Measurements from ENCODE around the gene ACOT6. TPM values are rescaled to one million over a fixed set of nuclear protein-coding genes. Genes with fewer than 3 reads are reported as not detected.
"Not testable (repeated sequence)": the region's sequence is repeated elsewhere in the genome, so short reads cannot be mapped to it uniquely, and the experiment has no call there.

The ACOT6 gene
- not detected in 2 replicates for total RNA-seq (2021)
- Bru-seq, nascent RNA = not detected
- BruChase-seq, experiment 1, labeled RNA remaining after a 2-hour chase = not detected
- not detected for BruChase-seq, experiment 2, labeled RNA remaining after a 6-hour chase
- long read RNA-seq = 0 reads

GRCh38 chr14:73612339-73613045 is at the start of gene ACOT6:
Gene ACOT6, plus strand, starts transcription at chr14:73612517. Its CDS starts 55 bp downstream, at chr14:73612572.
- TF ChIP-seq CTCF (conservative IDR thresholded peaks at IDR 0.05; ENCODE audit: low read depth, low read length) = no peak
- TF ChIP-seq EZH2 (IDR thresholded peaks at IDR 0.05; ENCODE audit: borderline replicate concordance, low read depth, low read length, poor library complexity, severe bottlenecking) = no peak
- DNase-seq (ENCODE audit: low spot score) = peak; percentile 83
- Histone ChIP-seq H3K4me1 (ENCODE audit: insufficient read depth, low read length, poor library complexity, severe bottlenecking) (no peaks in the 10 kb centered on the region), H3K27me3 (replicated peaks; ENCODE audit: insufficient read depth, low read depth, low read length, poor library complexity) (no peaks in the 10 kb centered on the region), H3K4me3 (ENCODE audit: low read depth, low read length, poor library complexity, severe bottlenecking) (peak within 1 kb of the TSS; percentile 63), H3K36me3 (ENCODE audit: insufficient read depth, low read length, poor library complexity, severe bottlenecking) (no peaks in the 10 kb centered on the region), H3K9me3 (ENCODE audit: low read depth, low read length, poor library complexity, severe bottlenecking) (no peaks in the 10 kb centered on the region), H3K27ac (ENCODE audit: low read depth, low read length, poor library complexity, severe bottlenecking) (no peak within 1 kb of the TSS)
- CTCF ChIA-PET = interaction anchor here (1.1 kb wide), 1 partner anchor 74 kb away, joined by 3 read pairs; no protein-coding TSS in a partner anchor
- intact Hi-C loops (cut with micrococcal nuclease; ENCODE audit: unreplicated experiment) = no loop called here
- POLR2A ChIA-PET (ENCODE audit: low non-redundant PET) = no interaction called here
- BruUV-seq (replicated peaks) = no TSS peak

GRCh38 chr14:73562696-73563095 is 49.6 kb upstream of the ACOT6 start:
- H3K4me1 ChIP-seq (ENCODE audit: insufficient read depth, low read length, poor library complexity, severe bottlenecking); H3K27me3 ChIP-seq (replicated peaks; ENCODE audit: insufficient read depth, low read depth, low read length, poor library complexity); H3K4me3 ChIP-seq (ENCODE audit: low read depth, low read length, poor library complexity, severe bottlenecking); DNase-seq (ENCODE audit: low spot score); H3K9me3 ChIP-seq (ENCODE audit: low read depth, low read length, poor library complexity, severe bottlenecking); intact Hi-C loops (cut with micrococcal nuclease; ENCODE audit: unreplicated experiment); CTCF ChIA-PET; H3K27ac ChIP-seq (ENCODE audit: low read depth, low read length, poor library complexity, severe bottlenecking); H3K36me3 ChIP-seq (ENCODE audit: insufficient read depth, low read length, poor library complexity, severe bottlenecking); POLR2A ChIA-PET (ENCODE audit: low non-redundant PET); BruUV-seq (replicated peaks): not testable (repeated sequence)

GRCh38 chr14:73566431-73566830 is 45.9 kb upstream of the ACOT6 start:
- H3K9me3 ChIP-seq (ENCODE audit: low read depth, low read length, poor library complexity, severe bottlenecking); intact Hi-C loops (cut with micrococcal nuclease; ENCODE audit: unreplicated experiment); BruUV-seq (replicated peaks); H3K27ac ChIP-seq (ENCODE audit: low read depth, low read length, poor library complexity, severe bottlenecking); DNase-seq (ENCODE audit: low spot score); H3K4me3 ChIP-seq (ENCODE audit: low read depth, low read length, poor library complexity, severe bottlenecking); H3K4me1 ChIP-seq (ENCODE audit: insufficient read depth, low read length, poor library complexity, severe bottlenecking); H3K36me3 ChIP-seq (ENCODE audit: insufficient read depth, low read length, poor library complexity, severe bottlenecking); POLR2A ChIA-PET (ENCODE audit: low non-redundant PET); H3K27me3 ChIP-seq (replicated peaks; ENCODE audit: insufficient read depth, low read depth, low read length, poor library complexity); CTCF ChIA-PET: not testable (repeated sequence)

GRCh38 chr14:73566935-73567334 is 45.4 kb upstream of the ACOT6 start:
- H3K27ac ChIP-seq (ENCODE audit: low read depth, low read length, poor library complexity, severe bottlenecking); H3K36me3 ChIP-seq (ENCODE audit: insufficient read depth, low read length, poor library complexity, severe bottlenecking); DNase-seq (ENCODE audit: low spot score); BruUV-seq (replicated peaks); H3K4me3 ChIP-seq (ENCODE audit: low read depth, low read length, poor library complexity, severe bottlenecking); H3K27me3 ChIP-seq (replicated peaks; ENCODE audit: insufficient read depth, low read depth, low read length, poor library complexity); H3K4me1 ChIP-seq (ENCODE audit: insufficient read depth, low read length, poor library complexity, severe bottlenecking); intact Hi-C loops (cut with micrococcal nuclease; ENCODE audit: unreplicated experiment); H3K9me3 ChIP-seq (ENCODE audit: low read depth, low read length, poor library complexity, severe bottlenecking): not testable (repeated sequence)
- CTCF ChIA-PET = interaction anchor here (0.7 to 1.1 kb wide), 2 partner anchors 29 to 95 kb away, joined by 3 to 5 read pairs; no protein-coding TSS in a partner anchor
- POLR2A ChIA-PET (ENCODE audit: low non-redundant PET) = interaction anchor here (0.6 kb wide), 1 partner anchor 30 kb away, joined by 10 read pairs; the partner anchor contains the start of gene ACOT1
